HL-60 (cell line): ENCODE results near the gene TRAF1.

ENCODE experiments used
- DNase-seq, 2 experiments: peaks; one replicate each; pipeline ENCODE4 v3.0.0-alpha.2; 2010 to 2020; ENCODE audit warnings: low read depth in 1 of 2, low spot score in 1 of 2
- H3K27ac ChIP-seq: fragments of 250-450 bp; sonication (Bioruptor Pico); replicated peaks from 2 replicates; pipeline ENCODE4 v1.5.1; 2020; ENCODE audit warnings: mild to moderate bottlenecking, moderate library complexity
- H3K27me3 ChIP-seq: fragments of 250-450 bp; sonication (Bioruptor Pico); 2 replicates; pipeline ENCODE4 v1.5.1; 2021; ENCODE audit warnings: mild to moderate bottlenecking, moderate library complexity; ENCODE audit not compliant: insufficient read depth, poor library complexity, severe bottlenecking
- H3K4me3 ChIP-seq: replicated peaks from 2 replicates; pipeline ENCODE4 v1.5.1; 2011; ENCODE audit warnings: mild to moderate bottlenecking, control low read depth, low read length; ENCODE audit not compliant: insufficient read depth
- CTCF ChIP-seq: IDR thresholded peaks from one replicate; pipeline ENCODE4 v1.5.1; 2011; ENCODE audit warnings: low read length, control low read depth, inconsistent platforms; ENCODE audit not compliant: insufficient read depth
- GABPA ChIP-seq: IDR thresholded peaks from 2 replicates; pipeline ENCODE4 v1.6.1; 2012; ENCODE audit warnings: low read depth
- POLR2AphosphoS5 ChIP-seq: IDR thresholded peaks from 2 replicates; pipeline ENCODE4 v1.6.1; 2012; ENCODE audit warnings: low read depth
- REST ChIP-seq: IDR thresholded peaks from 2 replicates; pipeline ENCODE4 v1.6.1; 2012; ENCODE audit warnings: low read depth; ENCODE audit not compliant: insufficient replicate concordance
- SPI1 ChIP-seq: IDR thresholded peaks from 2 replicates; pipeline ENCODE4 v1.6.1; 2012; ENCODE audit warnings: low read depth, mild to moderate bottlenecking, borderline replicate concordance

The TRAF1 gene

DNA sequence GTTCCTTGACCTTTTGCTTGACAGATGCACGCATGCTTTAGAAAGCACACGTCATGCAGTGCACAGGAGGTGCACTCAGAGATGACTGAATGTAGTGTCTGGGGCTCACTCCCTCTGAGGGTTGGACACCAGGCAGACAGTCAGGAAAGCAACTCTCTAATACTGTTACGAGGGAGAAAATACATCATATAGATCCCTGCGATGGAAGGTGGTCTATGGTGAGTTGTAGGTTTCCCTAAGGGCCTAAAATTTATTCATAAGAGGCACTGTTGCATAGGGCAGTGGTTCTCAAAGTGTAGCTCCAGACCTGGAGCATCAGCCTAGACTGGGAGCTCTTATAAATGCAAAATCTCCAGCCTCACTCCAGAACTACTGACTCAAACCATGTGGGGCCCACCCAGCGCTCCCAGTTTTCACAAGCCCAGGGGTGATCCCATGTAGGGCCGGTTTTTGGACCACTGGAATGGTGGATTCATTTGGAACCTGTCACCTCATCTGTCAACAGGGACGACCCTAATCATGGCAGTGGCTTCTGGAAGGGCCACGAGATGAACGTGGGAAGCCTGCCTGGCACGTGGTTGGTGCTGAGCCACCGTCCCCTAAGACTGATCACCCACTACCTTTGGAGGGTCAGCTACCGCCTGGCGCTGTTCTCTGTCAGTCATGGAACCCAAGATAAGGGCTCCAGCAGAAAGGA is 32.8 kb downstream of the TRAF1 start:
- no peaks in the 10 kb centered on the region for H3K27me3 ChIP-seq
- no peak for DNase-seq
- no peak overlapping the region for H3K27ac ChIP-seq
- TF ChIP-seq POLR2AphosphoS5 (no peak), GABPA (no peak), CTCF (no peak), SPI1 (no peak), REST (no peak)
- no peak overlapping the region for H3K4me3 ChIP-seq

GRCh38 chr9:120892748-120893610 is 33.6 kb downstream of the TRAF1 start:
- H3K27ac ChIP-seq, result peak overlapping the region; percentile 42
- H3K27me3 ChIP-seq, result no peaks in the 10 kb centered on the region
- TF ChIP-seq REST, result no peak
- peak; percentile 93 for TF ChIP-seq POLR2AphosphoS5
- H3K4me3 ChIP-seq, result no peak overlapping the region
- DNase-seq, result peak; percentile 72 to 81

- Histone ChIP-seq H3K4me3 (no peak overlapping the region), H3K27ac (peak overlapping the region; percentile 42), H3K27me3 (no peaks in the 10 kb centered on the region)
- TF ChIP-seq CTCF (no peak), REST (no peak), SPI1 (no peak), GABPA (no peak), POLR2AphosphoS5 (no peak)
- no peak for DNase-seq
These were observed 34.5 kb downstream of the TRAF1 start for GRCh38 chr9:120891884-120892747.
